GM12875 (cell line): ENCODE results near the gene SPINK1.

ENCODE experiments used
- H3K4me3 ChIP-seq: one replicate; pipeline ENCODE4 v1.5.1; 2011; ENCODE audit warnings: low read depth, low read length, control low read depth
- TF ChIP-seq, protein P1 (sequence below): IDR thresholded peaks from 2 replicates; pipeline ENCODE4 v1.5.1; 2011; ENCODE audit warnings: low read depth, mild to moderate bottlenecking, control low read depth, inconsistent platforms, low read length, moderate library complexity, borderline replicate concordance; ENCODE audit not compliant: insufficient read depth

The SPINK1 gene

DNA sequence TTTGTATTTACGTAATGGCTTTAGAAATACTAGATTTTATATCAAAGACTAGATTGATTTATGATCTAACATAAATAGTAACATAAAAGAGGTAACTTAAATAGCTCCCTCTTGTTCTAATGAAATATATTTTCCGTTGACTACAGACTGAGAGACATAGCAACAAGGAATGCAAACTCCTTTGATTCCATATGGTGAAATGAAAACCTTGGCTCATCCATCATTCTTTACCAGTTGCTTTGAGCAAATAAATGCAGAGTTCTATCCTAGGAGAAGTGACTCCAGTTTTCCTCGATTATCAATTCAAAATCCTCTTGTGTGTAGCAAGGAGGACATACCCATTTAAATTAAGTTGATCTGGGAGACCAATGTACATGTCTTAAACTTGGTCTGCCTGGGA is 31.0 kb downstream of the SPINK1 start:
- no peak overlapping the region for H3K4me3 ChIP-seq
- TF ChIP-seq, protein P1, sequence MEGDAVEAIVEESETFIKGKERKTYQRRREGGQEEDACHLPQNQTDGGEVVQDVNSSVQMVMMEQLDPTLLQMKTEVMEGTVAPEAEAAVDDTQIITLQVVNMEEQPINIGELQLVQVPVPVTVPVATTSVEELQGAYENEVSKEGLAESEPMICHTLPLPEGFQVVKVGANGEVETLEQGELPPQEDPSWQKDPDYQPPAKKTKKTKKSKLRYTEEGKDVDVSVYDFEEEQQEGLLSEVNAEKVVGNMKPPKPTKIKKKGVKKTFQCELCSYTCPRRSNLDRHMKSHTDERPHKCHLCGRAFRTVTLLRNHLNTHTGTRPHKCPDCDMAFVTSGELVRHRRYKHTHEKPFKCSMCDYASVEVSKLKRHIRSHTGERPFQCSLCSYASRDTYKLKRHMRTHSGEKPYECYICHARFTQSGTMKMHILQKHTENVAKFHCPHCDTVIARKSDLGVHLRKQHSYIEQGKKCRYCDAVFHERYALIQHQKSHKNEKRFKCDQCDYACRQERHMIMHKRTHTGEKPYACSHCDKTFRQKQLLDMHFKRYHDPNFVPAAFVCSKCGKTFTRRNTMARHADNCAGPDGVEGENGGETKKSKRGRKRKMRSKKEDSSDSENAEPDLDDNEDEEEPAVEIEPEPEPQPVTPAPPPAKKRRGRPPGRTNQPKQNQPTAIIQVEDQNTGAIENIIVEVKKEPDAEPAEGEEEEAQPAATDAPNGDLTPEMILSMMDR = no peak

DNA sequence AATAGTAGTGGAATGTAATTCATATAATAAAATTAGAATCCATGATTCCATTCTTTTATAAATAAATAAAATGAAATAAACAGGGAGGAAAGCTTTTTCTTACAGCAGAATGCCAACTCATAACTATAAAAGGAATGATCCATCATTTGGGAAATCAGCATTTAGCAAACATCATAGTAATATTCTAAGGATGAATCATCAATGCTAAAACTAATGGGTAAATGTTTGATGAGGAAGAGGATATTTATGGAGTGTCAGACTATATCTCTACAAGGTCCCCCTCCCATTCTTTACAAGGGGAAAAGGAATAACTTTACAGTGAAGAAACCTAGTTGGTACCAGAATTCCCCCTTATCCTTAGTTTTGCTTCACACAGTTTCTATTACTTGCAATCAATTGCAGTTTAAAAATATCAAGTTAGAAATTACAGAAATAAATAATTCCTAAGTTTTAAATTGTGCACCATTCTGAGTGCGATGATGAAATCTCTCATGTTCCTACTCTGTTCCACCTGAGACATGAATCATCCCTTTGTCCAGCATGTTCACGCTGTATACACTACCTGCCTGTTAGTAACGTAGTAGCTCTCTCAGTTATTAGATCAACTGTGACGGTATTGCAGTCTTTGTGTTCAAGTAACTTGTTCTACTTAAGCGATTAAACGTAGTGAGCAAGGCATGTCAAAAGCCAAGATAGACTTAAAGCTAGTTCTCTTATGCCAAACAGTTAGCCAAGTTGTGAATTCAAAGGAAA is 34.7 kb downstream of the SPINK1 start:
- no peak overlapping the region for H3K4me3 ChIP-seq
- TF ChIP-seq, protein P1 = no peak

DNA sequence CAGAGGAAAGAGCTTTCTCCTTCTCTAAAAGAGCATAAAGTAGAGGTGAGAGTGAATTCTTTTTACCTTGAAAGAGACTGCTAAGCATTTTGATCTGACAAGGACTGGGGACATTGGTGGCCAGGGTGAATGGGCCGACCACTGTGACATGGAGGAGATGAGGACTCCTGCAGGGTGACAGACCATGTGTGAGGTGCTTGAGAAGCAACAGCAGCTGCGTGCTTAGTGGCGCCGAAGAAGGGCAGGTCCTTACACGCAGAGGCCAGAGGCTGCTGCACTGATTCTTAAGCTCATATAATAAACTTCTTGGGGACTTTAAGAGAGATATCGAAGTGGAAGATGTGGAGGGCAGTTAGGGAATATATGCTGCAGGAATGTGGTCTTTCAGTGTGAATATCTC is 40.3 kb downstream of the SPINK1 start:
- H3K4me3 ChIP-seq = no peak overlapping the region
- TF ChIP-seq, protein P1 = no peak

DNA sequence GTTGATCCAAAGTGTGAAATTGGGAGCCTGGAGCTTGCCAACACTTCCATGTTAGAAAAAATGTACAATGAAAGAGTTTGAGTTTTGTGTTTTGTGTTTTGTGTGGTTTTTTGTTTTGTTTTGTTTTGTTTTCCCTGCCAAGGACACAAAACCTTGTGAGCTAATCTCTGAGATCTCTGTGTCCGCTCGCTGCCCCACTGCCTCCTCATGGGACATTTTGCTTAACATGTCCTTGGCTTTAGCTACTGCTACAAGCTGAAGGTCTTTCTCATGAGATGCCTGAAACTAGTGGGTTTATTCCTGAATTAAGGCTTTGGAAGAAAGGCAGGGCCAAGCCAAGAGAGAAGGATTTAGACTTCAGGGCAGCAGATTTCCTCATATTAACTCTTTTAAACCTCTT is 41.7 kb downstream of the SPINK1 start:
- H3K4me3 ChIP-seq = no peak overlapping the region
- TF ChIP-seq, protein P1 = no peak

DNA sequence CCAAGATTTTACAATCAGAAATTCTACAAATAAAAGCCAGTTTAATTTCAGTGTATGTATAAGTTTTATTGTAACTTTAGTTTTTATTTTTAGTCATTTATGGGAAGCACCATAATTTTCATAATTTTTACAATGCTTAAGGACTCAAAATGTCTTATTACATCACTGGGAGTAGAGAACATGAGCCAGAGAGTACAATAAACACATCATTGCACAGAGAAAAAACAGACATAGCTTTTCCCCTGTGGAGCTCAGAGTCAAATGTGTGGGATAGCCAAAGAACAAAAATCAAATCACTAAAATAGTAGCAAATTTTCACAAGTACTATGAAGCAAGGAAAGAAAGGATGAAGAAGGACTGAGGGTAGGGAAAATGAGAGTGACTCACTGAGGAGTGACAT is 43.4 kb downstream of the SPINK1 start:
- H3K4me3 ChIP-seq = no peak overlapping the region
- TF ChIP-seq, protein P1 = no peak

DNA sequence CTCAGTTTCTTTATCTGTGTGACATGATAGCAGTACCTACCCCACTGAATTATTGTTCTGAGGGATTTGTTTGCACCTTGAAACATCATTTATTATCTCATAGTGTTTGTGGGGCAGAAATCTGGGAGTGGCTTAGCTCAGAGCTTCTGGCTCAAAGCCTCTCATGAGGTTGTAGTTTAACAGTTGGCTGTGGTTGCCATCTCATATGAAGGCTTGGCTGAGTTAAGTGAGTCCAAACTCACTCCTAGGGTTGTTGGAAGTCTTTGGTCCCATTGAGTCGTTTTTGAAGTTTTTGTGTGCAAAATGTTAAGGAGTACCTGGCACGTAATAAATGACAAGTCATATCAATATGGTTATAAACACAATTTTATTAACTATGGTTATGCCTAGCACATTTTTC is 45.3 kb downstream of the SPINK1 start:
- H3K4me3 ChIP-seq = no peak overlapping the region
- TF ChIP-seq, protein P1 = no peak
